IPS-NIHi7 (cell line): Measurements from ENCODE around the gene DHX15.
A peak's percentile ranks its signal among the peaks of the same experiment; 100 is the strongest.

Experiments
- DNase-seq: peaks from one replicate; pipeline ENCODE4 v3.0.0; 2012; ENCODE audit warnings: mixed read lengths; ENCODE audit errors: extremely low spot score

Gene DHX15

GRCh38 chr4:24488399-24489164, 95.8 kb downstream of the DHX15 start:
- DNase-seq = peak; percentile 90

- no peak for DNase-seq
These were observed 101.5 kb downstream of the DHX15 start for GRCh38 chr4:24482871-24483270.

- peak; percentile 33 for DNase-seq
These were observed 106.4 kb downstream of the DHX15 start for GRCh38 chr4:24477919-24478318.
